Thymus (tissue), 11 donors: ENCODE data around the gene PAQR4. TPM values are rescaled to one million over a fixed set of nuclear protein-coding genes. Genes with fewer than 3 reads are reported as not detected.

Experiments
- DNase-seq, 9 donors: peaks; one replicate each; pipeline ENCODE4 v3.0.0-alpha.2; 2013; ENCODE audit warnings: low spot score in 9 of 9, low read depth in 6 of 9, missing footprints in 1 of 9
- H3K27ac ChIP-seq, 2 donors: one replicate each; pipeline ENCODE4 v1.5.1; 2013; ENCODE audit warnings: control low read depth in 1 of 2, low read depth in 1 of 2, low read length in 1 of 2, mild to moderate bottlenecking in 1 of 2, moderate library complexity in 1 of 2
- H3K27me3 ChIP-seq, 2 donors: one replicate each; pipeline ENCODE4 v1.5.1; 2013; ENCODE audit warnings: low read length in 1 of 2; ENCODE audit not compliant: control insufficient read depth in 2 of 2, insufficient read depth in 1 of 2
- H3K36me3 ChIP-seq, 2 donors: one replicate each; pipeline ENCODE4 v1.5.1; 2013; ENCODE audit warnings: low read length in 1 of 2, mild to moderate bottlenecking in 1 of 2, moderate library complexity in 1 of 2; ENCODE audit not compliant: control insufficient read depth in 2 of 2, insufficient read depth in 2 of 2
- H3K4me1 ChIP-seq, 2 donors: one replicate each; pipeline ENCODE4 v1.5.1; 2013; ENCODE audit warnings: low read length in 2 of 2; ENCODE audit not compliant: control insufficient read depth in 2 of 2, insufficient read depth in 2 of 2
- H3K4me3 ChIP-seq, 2 donors: one replicate each; pipeline ENCODE4 v1.5.1; 2013; ENCODE audit warnings: low read length in 2 of 2, control low read depth in 1 of 2, mild to moderate bottlenecking in 1 of 2
- H3K9me3 ChIP-seq, 2 donors: one replicate each; pipeline ENCODE4 v1.5.1; 2013; ENCODE audit warnings: low read length in 1 of 2, mild to moderate bottlenecking in 1 of 2; ENCODE audit not compliant: control insufficient read depth in 2 of 2, insufficient read depth in 1 of 2
- WGBS: extraction: QIAGEN DNeasy Blood & Tissue Kit; methylation state at CpG from one replicate; pipeline ENCODE4 v1.1.7; 2013; 5-methylcytosine and 5-hydroxymethylcytosine counted together
- polyA plus RNA-seq: library from polyadenylated mRNA; stranded (reverse); fragments of 200-250 nt; gene quantifications from one replicate; pipeline ENCODE4 v1.2.3, GENCODE V29; 2013
- total RNA-seq: library from RNA; stranded (reverse); fragments of 120-200 nt; gene quantifications from one replicate; pipeline ENCODE4 v1.2.4, GENCODE V29; 2013
- donor health status: healthy.

The PAQR4 gene
- total and polyA plus RNA-seq, 2 donors: 9.5 to 11.2 TPM

GRCh38 chr16:2988590-2989099 lies 19.5 kb downstream of the PAQR4 start:
- Histone ChIP-seq H3K4me3 (no peak overlapping the region), H3K27me3 (peaks cover 9 to 55% of the 10 kb centered on the region in 2 donors), H3K4me1 (peaks cover 0 to 28% of the 10 kb centered on the region in 2 donors), H3K9me3 (no peaks in the 10 kb centered on the region), H3K27ac (peak overlapping the region; percentile 9 to 29), H3K36me3 (no peaks in the 10 kb centered on the region)
- DNase-seq: no peak
- 89% methylated on average over 8 of the region's 8 CpGs for WGBS

GRCh38 chr16:2990891-2991290 lies 21.7 kb downstream of the PAQR4 start:
- Histone ChIP-seq H3K27ac (no peak overlapping the region), H3K9me3 (no peaks in the 10 kb centered on the region), H3K4me1 (peaks cover 0 to 28% of the 10 kb centered on the region in 2 donors), H3K27me3 (peaks cover 5 to 36% of the 10 kb centered on the region in 2 donors), H3K4me3 (no peak overlapping the region), H3K36me3 (no peaks in the 10 kb centered on the region)
- DNase-seq: no peak
- WGBS: 91% methylated on average over 10 of the region's 10 CpGs

- peaks cover 0 to 28% of the 10 kb centered on the region in 2 donors for H3K4me1 ChIP-seq
- WGBS: 96% methylated on average over 12 of the region's 12 CpGs
- no peaks in the 10 kb centered on the region for H3K9me3 ChIP-seq
- H3K36me3 ChIP-seq: no peaks in the 10 kb centered on the region
- H3K27me3 ChIP-seq: peaks cover 5 to 33% of the 10 kb centered on the region in 2 donors
- H3K4me3 ChIP-seq: no peak overlapping the region
- H3K27ac ChIP-seq: no peak overlapping the region
- no peak for DNase-seq
Measured at GRCh38 chr16:2991566-2992261, 22.6 kb downstream of the PAQR4 start.

DNA sequence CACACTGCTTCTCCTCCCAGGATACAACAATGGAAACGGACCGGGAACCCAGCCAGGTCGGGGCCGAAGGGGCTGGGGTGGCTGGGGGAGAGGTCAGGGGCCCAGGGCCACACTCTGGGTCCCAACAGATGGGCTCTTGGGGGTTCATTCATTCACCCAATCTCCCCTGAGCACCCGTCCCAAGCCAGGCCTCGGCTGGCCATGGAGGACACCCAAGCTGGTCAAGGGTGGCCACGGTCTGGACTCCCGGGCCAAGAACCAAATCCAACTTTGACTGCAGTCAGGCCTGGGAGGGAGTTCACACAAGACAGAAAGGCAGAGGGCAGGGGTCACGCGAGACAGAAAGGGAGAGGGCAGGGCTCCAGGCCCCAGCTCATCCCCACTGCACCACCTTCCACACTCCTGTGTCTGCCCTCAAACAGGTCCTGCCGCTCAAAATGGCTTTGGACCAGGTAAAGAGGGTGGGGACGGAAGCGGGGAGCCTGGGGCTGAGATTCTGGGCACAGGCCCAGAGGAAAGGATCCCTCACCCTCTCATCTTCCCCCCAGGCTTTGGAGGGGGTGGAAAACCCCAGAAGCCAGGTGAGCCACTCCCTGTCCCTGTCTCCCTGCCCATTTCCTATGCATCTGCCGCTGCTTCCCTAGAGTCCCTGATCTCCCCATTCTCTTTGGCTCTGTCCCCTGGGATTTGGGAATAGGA lies 23.4 kb downstream of the PAQR4 start:
- Histone ChIP-seq H3K36me3 (no peaks in the 10 kb centered on the region), H3K27ac (peak overlapping the region; percentile 26 to 28), H3K27me3 (peaks cover 5 to 33% of the 10 kb centered on the region in 2 donors), H3K4me1 (peaks cover 0 to 22% of the 10 kb centered on the region in 2 donors), H3K9me3 (no peaks in the 10 kb centered on the region), H3K4me3 (no peak overlapping the region)
- no peak for DNase-seq
- WGBS: 92% methylated on average over 14 of the region's 14 CpGs

DNA sequence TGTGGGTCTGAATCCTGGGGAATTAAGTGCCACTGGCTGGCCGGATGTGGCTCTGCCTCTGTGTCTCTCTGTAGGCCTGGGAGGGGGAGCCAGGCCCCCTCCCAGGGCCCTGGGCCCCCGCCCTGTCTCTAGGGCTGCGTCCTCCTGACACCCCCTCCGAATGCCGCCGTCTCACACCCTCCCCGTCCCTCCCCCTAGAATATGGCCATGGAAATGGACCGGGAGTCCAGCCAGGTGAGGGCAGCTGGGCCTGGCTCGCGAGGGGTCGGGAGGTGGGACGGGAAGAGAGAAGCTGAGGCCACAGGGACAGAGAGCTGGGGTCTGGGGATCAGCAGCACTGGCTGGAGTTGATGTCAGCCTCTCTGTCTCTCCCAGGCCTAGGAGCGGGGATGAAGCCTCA lies 27.1 kb downstream of the PAQR4 start:
- Histone ChIP-seq H3K4me1 (peaks cover 0 to 2% of the 10 kb centered on the region in 2 donors), H3K4me3 (no peak overlapping the region), H3K27me3 (peaks cover 3 to 40% of the 10 kb centered on the region in 2 donors), H3K36me3 (no peaks in the 10 kb centered on the region), H3K27ac (no peak overlapping the region), H3K9me3 (no peaks in the 10 kb centered on the region)
- WGBS: over 99% methylated on average over 13 of the region's 13 CpGs
- DNase-seq: no peak

- Histone ChIP-seq H3K4me3 (no peak overlapping the region), H3K4me1 (peaks cover 3 to 8% of the 10 kb centered on the region in 2 donors), H3K36me3 (no peaks in the 10 kb centered on the region), H3K27me3 (peaks cover 6 to 46% of the 10 kb centered on the region in 2 donors), H3K9me3 (no peaks in the 10 kb centered on the region), H3K27ac (no peak overlapping the region)
- WGBS: 93% methylated on average over 6 of the region's 6 CpGs
- no peak for DNase-seq
Measured at GRCh38 chr16:2999929-3000328, 30.8 kb downstream of the PAQR4 start.

DNA sequence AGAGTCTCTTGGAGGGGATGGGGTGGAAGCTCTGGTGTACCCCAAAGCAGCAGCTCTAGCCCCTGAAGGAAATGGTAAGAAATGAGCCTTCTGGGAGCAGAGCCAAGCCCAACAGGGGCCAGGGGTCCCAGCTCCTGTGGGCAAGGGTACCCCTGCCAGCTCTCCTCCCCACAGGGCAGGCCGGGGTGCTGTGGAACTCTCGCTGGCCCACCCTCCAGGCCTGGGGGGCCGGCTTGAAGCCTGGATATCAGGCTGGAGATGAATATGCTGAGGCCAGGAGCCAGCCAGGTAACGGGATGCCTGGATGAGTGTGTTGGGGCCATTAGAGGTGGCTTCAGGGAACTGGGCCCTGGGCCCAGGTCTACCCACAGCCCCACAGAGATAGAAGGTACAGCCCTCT lies 31.4 kb downstream of the PAQR4 start:
- H3K27me3 ChIP-seq: peaks cover 8 to 51% of the 10 kb centered on the region in 2 donors
- H3K36me3 ChIP-seq: no peaks in the 10 kb centered on the region
- H3K4me1 ChIP-seq: peaks cover 4 to 9% of the 10 kb centered on the region in 2 donors
- H3K27ac ChIP-seq: no peak overlapping the region
- DNase-seq: no peak
- H3K9me3 ChIP-seq: no peaks in the 10 kb centered on the region
- WGBS: 98% methylated on average over 4 of the region's 4 CpGs
- no peak overlapping the region for H3K4me3 ChIP-seq

- H3K36me3 ChIP-seq: no peaks in the 10 kb centered on the region
- no peak overlapping the region for H3K27ac ChIP-seq
- H3K4me3 ChIP-seq: no peak overlapping the region
- H3K9me3 ChIP-seq: no peaks in the 10 kb centered on the region
- peaks cover 4 to 15% of the 10 kb centered on the region in 2 donors for H3K4me1 ChIP-seq
- 97% methylated on average over 12 of the region's 12 CpGs for WGBS
- no peak for DNase-seq
- peaks cover 10 to 58% of the 10 kb centered on the region in 2 donors for H3K27me3 ChIP-seq
Measured at GRCh38 chr16:3001316-3001715, 32.2 kb downstream of the PAQR4 start.
